Measurements from ENCODE around the gene RASSF3.
"Not testable (repeated sequence)": the region's sequence is repeated elsewhere in the genome, so short reads cannot be mapped to it uniquely, and the experiment has no call there.

- TF ChIP-seq POLR2A, CTCF (IDR thresholded peaks at IDR 0.05): not testable (repeated sequence)
These were observed 16.3 kb downstream of the RASSF3 start for GRCh38 chr12:64626588-64626987.
